ENCODE measurements around the gene KISS1R. TPM values are rescaled to one million over a fixed set of nuclear protein-coding genes. Genes with fewer than 3 reads are reported as not detected.

The KISS1R gene
- total RNA-seq, 4 donors from 2014 or later: not detected

GRCh38 chr19:947090-947706 is 30.1 kb downstream of the KISS1R start:
- DNase-seq: no peak
- TF ChIP-seq CTCF (IDR thresholded peaks at IDR 0.05) (no peak), POLR2A (IDR thresholded peaks at IDR 0.05) (no peak), EP300 (IDR thresholded peaks at IDR 0.05; ENCODE audit: low read depth) (no peak), POLR2AphosphoS5 (IDR thresholded peaks at IDR 0.05) (no peak)
- WGBS, 2 donors (ENCODE audit: low coverage in 1 of 2): 82 to 93% methylated on average over 12 to 30 of the region's 30 CpGs
- Histone ChIP-seq H3K36me3 (no peaks in the 10 kb centered on the region), H3K4me3 (no peak overlapping the region), H3K9me3 (no peaks in the 10 kb centered on the region), H3K27ac (peak overlapping the region; percentile 16 to 31 (median 26)), H3K27me3 (no peaks in the 10 kb centered on the region), H3K4me1 (peaks cover 6 to 32% (median 9%) of the 10 kb centered on the region in 4 donors)
- intact Hi-C loops (cut with DNase I; ENCODE audit: low total_unique reads): no loop called here
- in situ Hi-C loops (cut with MboI; ENCODE audit: low pct_ligation_motif_present in 1 of 4, low pct_unique_long_range_greater_than_20kb in 1 of 4, low sequenced_read_pairs in 3 of 4): no loop called here

GRCh38 chr19:947707-948539 is 30.8 kb downstream of the KISS1R start:
- intact Hi-C loops (cut with DNase I; ENCODE audit: low total_unique reads) (no loop called here), in situ Hi-C loops (cut with MboI; ENCODE audit: low pct_ligation_motif_present in 1 of 4, low pct_unique_long_range_greater_than_20kb in 1 of 4, low sequenced_read_pairs in 3 of 4) (no loop called here)
- 74 to 87% methylated on average over 3 to 33 of the region's 47 CpGs for WGBS, 2 donors (ENCODE audit: low coverage in 1 of 2)
- Histone ChIP-seq H3K27ac (peak overlapping the region; percentile 16 to 35 (median 26)), H3K4me1 (peaks cover 10 to 35% (median 15%) of the 10 kb centered on the region in 4 donors), H3K27me3 (no peaks in the 10 kb centered on the region), H3K9me3 (no peaks in the 10 kb centered on the region), H3K36me3 (no peaks in the 10 kb centered on the region), H3K4me3 (no peak overlapping the region)
- TF ChIP-seq POLR2AphosphoS5 (IDR thresholded peaks at IDR 0.05): peak in 2 of 3 donors; percentile 47 to 61
- no peak for TF ChIP-seq CTCF (IDR thresholded peaks at IDR 0.05)
- TF ChIP-seq POLR2A (IDR thresholded peaks at IDR 0.05): no peak
- TF ChIP-seq EP300 (IDR thresholded peaks at IDR 0.05; ENCODE audit: low read depth): no peak
- DNase-seq: peak; percentile 83

DNA sequence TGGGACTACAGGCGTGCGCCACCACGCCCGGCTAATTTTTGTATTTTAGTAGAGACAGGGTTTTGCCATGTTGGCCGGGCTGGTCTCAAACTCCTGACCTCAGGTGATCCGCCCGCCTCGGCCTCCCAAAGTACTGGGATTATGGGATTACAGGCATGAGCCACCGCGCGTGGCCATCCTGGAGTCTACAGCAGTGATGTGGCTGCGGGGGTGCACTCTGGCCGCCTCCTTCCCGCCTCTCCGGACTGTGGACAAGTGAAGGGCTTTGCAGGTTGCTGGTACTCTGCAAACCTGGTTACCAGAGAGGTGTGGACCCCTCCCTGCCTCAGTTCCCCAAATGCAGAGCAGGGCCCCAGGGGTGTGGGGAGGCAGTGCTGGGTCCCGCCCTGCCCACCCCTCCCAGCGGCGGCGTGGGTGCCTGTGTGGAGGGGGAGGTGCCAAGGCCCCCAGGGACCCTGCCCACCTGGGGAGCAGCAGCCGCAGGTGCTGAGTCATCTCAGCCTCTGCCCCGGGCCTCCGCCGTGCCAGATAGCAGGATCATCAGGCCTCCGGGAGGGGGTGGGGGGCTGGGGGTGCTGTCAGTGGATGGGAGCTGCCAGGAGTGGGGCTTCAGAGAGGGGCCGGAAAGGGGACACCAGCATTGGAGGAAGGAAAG is 31.8 kb downstream of the KISS1R start:
- intact Hi-C loops (cut with DNase I; ENCODE audit: low total_unique reads) (no loop called here), in situ Hi-C loops (cut with MboI; ENCODE audit: low pct_ligation_motif_present in 1 of 4, low pct_unique_long_range_greater_than_20kb in 1 of 4, low sequenced_read_pairs in 3 of 4) (no loop called here)
- H3K9me3 ChIP-seq: no peaks in the 10 kb centered on the region
- no peak for TF ChIP-seq POLR2A (IDR thresholded peaks at IDR 0.05)
- no peak for TF ChIP-seq POLR2AphosphoS5 (IDR thresholded peaks at IDR 0.05)
- TF ChIP-seq EP300 (IDR thresholded peaks at IDR 0.05; ENCODE audit: low read depth): no peak
- no peak for TF ChIP-seq CTCF (IDR thresholded peaks at IDR 0.05)
- no peak overlapping the region for H3K4me3 ChIP-seq
- WGBS, 2 donors (ENCODE audit: low coverage in 1 of 2): 88 to 92% methylated on average over 4 to 18 of the region's 25 CpGs
- H3K27me3 ChIP-seq: no peaks in the 10 kb centered on the region
- no peak overlapping the region for H3K27ac ChIP-seq
- H3K36me3 ChIP-seq: no peaks in the 10 kb centered on the region
- peaks cover 19 to 40% (median 22%) of the 10 kb centered on the region in 4 donors for H3K4me1 ChIP-seq
- DNase-seq: no peak
